OCI-LY1 (cell line): ENCODE results near the gene NPFFR1.

ENCODE experiments used
- EZH2 ChIP-seq: fragments of 200-600 bp; sonication (generic), shearing (Covaris generic); IDR thresholded peaks from 2 replicates; pipeline ENCODE4 v1.8.0; 2017; ENCODE audit warnings: borderline replicate concordance, mixed run types, mild to moderate bottlenecking, antibody characterized with exemption, low read length, moderate library complexity, mixed read lengths
- TF ChIP-seq, protein P1 (sequence below): fragments of 200-600 bp; sonication (generic), shearing (Covaris generic); IDR thresholded peaks from 2 replicates; pipeline ENCODE4 v1.5.1; 2017; ENCODE audit warnings: mild to moderate bottlenecking, antibody characterized with exemption, low read length, moderate library complexity, mixed read lengths

DNA sequence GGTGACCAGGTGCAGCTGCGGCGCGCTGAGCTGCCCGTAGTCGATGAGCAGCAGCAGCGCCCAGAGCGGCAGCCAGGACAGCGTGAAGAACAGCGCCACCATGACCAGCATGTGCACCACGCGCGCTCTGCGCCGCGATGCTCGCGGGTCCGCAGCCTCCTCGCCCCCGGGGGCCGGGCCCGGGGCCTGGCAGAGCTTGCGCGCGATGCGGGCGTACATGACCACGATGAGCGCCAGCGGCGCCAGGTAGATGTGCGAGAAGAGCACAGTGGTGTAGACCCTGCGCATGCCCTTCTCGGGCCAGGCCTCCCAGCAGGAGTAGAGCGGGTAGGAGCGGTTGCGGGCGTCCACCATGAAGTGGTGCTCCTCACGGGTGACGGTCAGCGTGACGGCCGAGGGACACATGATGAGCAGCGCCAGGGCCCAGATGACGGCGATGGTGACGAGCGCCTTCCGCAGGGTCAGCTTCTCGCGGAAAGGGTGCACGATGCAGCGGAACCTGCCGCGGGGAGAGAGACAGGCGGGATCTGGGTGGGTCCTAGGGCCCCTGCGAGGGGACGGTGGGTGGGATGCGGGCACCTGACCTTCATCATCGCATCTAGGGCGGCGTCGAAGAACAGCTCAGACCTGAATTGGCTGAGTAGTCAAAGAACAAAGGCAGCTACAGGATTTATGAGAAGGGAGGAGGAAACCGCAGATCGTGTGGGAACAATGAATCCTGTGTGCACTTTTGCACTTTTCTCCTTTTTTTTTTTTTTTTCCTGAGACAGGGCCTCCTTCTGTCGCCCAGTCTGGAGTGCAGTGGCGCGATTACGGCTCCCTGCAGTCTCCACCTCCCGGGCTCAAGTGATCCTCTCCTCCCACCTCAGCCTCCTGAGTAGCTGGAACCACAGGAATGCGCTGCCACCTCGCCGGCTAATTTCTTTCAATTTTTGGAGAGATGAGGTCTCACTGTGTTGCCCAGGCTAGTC is 28.2 kb downstream of the NPFFR1 start:
- TF ChIP-seq, protein P1, sequence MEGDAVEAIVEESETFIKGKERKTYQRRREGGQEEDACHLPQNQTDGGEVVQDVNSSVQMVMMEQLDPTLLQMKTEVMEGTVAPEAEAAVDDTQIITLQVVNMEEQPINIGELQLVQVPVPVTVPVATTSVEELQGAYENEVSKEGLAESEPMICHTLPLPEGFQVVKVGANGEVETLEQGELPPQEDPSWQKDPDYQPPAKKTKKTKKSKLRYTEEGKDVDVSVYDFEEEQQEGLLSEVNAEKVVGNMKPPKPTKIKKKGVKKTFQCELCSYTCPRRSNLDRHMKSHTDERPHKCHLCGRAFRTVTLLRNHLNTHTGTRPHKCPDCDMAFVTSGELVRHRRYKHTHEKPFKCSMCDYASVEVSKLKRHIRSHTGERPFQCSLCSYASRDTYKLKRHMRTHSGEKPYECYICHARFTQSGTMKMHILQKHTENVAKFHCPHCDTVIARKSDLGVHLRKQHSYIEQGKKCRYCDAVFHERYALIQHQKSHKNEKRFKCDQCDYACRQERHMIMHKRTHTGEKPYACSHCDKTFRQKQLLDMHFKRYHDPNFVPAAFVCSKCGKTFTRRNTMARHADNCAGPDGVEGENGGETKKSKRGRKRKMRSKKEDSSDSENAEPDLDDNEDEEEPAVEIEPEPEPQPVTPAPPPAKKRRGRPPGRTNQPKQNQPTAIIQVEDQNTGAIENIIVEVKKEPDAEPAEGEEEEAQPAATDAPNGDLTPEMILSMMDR: no peak
- no peak for TF ChIP-seq EZH2
